Measurements from ENCODE around the gene STAG1.
"Not testable (repeated sequence)": the region's sequence is repeated elsewhere in the genome, so short reads cannot be mapped to it uniquely, and the experiment has no call there.

STAG1 gene

DNA sequence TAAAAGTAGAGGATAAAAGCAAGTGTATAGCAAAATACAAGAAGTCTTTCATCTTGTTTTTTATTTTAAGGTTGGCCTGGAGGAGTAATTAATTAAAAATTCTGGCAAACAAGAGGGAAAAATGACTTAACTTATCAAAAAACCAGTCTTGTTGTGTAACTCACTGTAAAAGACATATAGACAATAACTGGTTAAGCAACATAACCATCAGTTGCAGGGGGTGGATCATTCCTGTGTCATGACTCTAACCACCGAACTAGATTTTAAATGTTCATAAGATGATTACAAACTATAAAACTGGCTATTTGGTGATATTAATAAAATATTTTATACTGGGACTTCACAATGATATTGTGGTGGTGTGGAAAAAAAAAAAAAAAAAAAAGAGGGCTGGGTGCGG lies 130.6 kb downstream of the STAG1 start:
- H3K4me2 ChIP-seq (ENCODE audit: low read depth, low read length, poor library complexity, severe bottlenecking): no peak overlapping the region
- no peak for TF ChIP-seq EZH2phosphoT487 (IDR thresholded peaks at IDR 0.05; ENCODE audit: borderline replicate concordance)
- TF ChIP-seq, protein P1, sequence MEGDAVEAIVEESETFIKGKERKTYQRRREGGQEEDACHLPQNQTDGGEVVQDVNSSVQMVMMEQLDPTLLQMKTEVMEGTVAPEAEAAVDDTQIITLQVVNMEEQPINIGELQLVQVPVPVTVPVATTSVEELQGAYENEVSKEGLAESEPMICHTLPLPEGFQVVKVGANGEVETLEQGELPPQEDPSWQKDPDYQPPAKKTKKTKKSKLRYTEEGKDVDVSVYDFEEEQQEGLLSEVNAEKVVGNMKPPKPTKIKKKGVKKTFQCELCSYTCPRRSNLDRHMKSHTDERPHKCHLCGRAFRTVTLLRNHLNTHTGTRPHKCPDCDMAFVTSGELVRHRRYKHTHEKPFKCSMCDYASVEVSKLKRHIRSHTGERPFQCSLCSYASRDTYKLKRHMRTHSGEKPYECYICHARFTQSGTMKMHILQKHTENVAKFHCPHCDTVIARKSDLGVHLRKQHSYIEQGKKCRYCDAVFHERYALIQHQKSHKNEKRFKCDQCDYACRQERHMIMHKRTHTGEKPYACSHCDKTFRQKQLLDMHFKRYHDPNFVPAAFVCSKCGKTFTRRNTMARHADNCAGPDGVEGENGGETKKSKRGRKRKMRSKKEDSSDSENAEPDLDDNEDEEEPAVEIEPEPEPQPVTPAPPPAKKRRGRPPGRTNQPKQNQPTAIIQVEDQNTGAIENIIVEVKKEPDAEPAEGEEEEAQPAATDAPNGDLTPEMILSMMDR (conservative IDR thresholded peaks at IDR 0.05; ENCODE audit: low read length): no peak
- no peaks in the 10 kb centered on the region for H3K9me3 ChIP-seq (ENCODE audit: insufficient read depth, low read depth, low read length)
- no peak overlapping the region for H2AFZ ChIP-seq (ENCODE audit: low read length)
- peaks cover 44% of the 10 kb centered on the region for H3K79me2 ChIP-seq (ENCODE audit: insufficient read depth, low read length)
- no peaks in the 10 kb centered on the region for H4K20me1 ChIP-seq (ENCODE audit: insufficient read depth, low read length, poor library complexity, severe bottlenecking)
- H3K36me3 ChIP-seq (ENCODE audit: insufficient read depth, low read length): peaks cover 39% of the 10 kb centered on the region; the same call in 1 of the 2 replicates
- no peak overlapping the region for H3K4me3 ChIP-seq (ENCODE audit: low read length, poor library complexity, severe bottlenecking)
- no peak overlapping the region for H3K9ac ChIP-seq (ENCODE audit: low read depth, low read length, poor library complexity, severe bottlenecking)
- H3K27me3 ChIP-seq (ENCODE audit: insufficient read depth, low read length, poor library complexity, severe bottlenecking): no peaks in the 10 kb centered on the region
- H3K9me2 ChIP-seq (replicated peaks; ENCODE audit: low read depth, low read length): no peaks in the 10 kb centered on the region
- no peaks in the 10 kb centered on the region for H3K4me1 ChIP-seq (ENCODE audit: insufficient read depth, low read length, poor library complexity, severe bottlenecking)
- no peaks in the 10 kb centered on the region for H3F3A ChIP-seq (ENCODE audit: low read depth)

DNA sequence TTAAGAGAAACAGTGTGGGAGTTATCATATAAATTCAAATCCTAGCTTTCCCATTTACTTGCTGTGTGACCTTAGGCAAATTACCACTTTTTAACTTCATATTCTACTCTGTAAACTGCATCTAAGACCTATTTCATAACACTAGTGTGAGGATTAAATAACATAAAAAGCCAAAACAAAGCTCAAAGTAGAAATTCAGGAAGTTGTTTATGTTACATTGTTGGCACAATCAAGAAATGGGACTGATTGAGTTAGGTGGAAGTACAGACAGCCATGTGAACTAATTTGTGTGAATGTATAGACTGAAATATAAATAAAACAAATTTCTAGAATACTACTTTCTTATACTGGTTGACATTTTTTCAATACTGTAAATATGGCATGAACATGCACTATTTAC lies 131.7 kb downstream of the STAG1 start:
- TF ChIP-seq, protein P1 (conservative IDR thresholded peaks at IDR 0.05; ENCODE audit: low read length): no peak
- TF ChIP-seq EZH2phosphoT487 (IDR thresholded peaks at IDR 0.05; ENCODE audit: borderline replicate concordance): no peak
- no peaks in the 10 kb centered on the region for H3K27me3 ChIP-seq (ENCODE audit: insufficient read depth, low read length, poor library complexity, severe bottlenecking)

DNA sequence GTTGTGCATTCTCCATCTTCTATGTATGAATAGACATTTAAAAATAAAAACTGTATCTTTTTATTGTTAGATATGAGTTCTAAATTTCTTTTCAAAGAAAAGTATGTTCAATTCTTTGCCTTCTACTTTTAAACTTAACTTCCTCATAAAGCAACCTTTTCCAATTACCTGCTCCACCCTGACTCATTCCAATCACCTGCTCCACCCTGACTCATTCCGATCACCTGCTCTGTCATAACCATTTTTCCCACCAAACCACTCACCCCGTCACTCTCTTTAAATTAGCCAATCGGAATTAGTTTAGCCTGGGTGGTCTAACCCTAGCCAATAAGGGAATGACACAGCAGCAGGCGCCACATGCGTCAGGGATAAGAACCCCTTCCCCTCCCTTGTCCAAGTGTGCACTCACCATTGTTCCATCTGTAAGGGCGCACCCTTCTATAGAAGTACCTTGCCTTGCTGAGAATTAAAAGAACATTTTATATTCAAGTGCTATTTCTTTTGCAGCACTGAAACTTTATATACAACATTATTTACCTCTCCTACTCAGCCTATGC lies 134.1 kb downstream of the STAG1 start:
- not testable (repeated sequence) for H3K4me1 ChIP-seq (ENCODE audit: insufficient read depth, low read length, poor library complexity, severe bottlenecking); H3K4me3 ChIP-seq (ENCODE audit: low read length, poor library complexity, severe bottlenecking); H3K9ac ChIP-seq (ENCODE audit: low read depth, low read length, poor library complexity, severe bottlenecking); H3K9me2 ChIP-seq (replicated peaks; ENCODE audit: low read depth, low read length); H3K27me3 ChIP-seq (ENCODE audit: insufficient read depth, low read length, poor library complexity, severe bottlenecking); H3K4me2 ChIP-seq (ENCODE audit: low read depth, low read length, poor library complexity, severe bottlenecking); H3K9me3 ChIP-seq (ENCODE audit: insufficient read depth, low read depth, low read length); H2AFZ ChIP-seq (ENCODE audit: low read length); H4K20me1 ChIP-seq (ENCODE audit: insufficient read depth, low read length, poor library complexity, severe bottlenecking); H3K79me2 ChIP-seq (ENCODE audit: insufficient read depth, low read length); H3F3A ChIP-seq (ENCODE audit: low read depth)
- H3K36me3 ChIP-seq (ENCODE audit: insufficient read depth, low read length): peaks cover 34% of the 10 kb centered on the region; the same call in 1 of the 2 replicates

More for the DNA sequence above, 131.7 kb downstream of the STAG1 start:
- no peaks in the 10 kb centered on the region for H3K9me2 ChIP-seq (replicated peaks; ENCODE audit: low read depth, low read length)
- no peak overlapping the region for H2AFZ ChIP-seq (ENCODE audit: low read length)
- no peaks in the 10 kb centered on the region for H3F3A ChIP-seq (ENCODE audit: low read depth)
- peaks cover 33% of the 10 kb centered on the region for H3K79me2 ChIP-seq (ENCODE audit: insufficient read depth, low read length)
- no peak overlapping the region for H3K9ac ChIP-seq (ENCODE audit: low read depth, low read length, poor library complexity, severe bottlenecking)
- H3K4me2 ChIP-seq (ENCODE audit: low read depth, low read length, poor library complexity, severe bottlenecking): no peak overlapping the region
- no peaks in the 10 kb centered on the region for H4K20me1 ChIP-seq (ENCODE audit: insufficient read depth, low read length, poor library complexity, severe bottlenecking)
- H3K4me1 ChIP-seq (ENCODE audit: insufficient read depth, low read length, poor library complexity, severe bottlenecking): no peaks in the 10 kb centered on the region
- H3K9me3 ChIP-seq (ENCODE audit: insufficient read depth, low read depth, low read length): no peaks in the 10 kb centered on the region
- peaks cover 34% of the 10 kb centered on the region; the same call in 1 of the 2 replicates for H3K36me3 ChIP-seq (ENCODE audit: insufficient read depth, low read length)
- no peak overlapping the region for H3K4me3 ChIP-seq (ENCODE audit: low read length, poor library complexity, severe bottlenecking)

DNA sequence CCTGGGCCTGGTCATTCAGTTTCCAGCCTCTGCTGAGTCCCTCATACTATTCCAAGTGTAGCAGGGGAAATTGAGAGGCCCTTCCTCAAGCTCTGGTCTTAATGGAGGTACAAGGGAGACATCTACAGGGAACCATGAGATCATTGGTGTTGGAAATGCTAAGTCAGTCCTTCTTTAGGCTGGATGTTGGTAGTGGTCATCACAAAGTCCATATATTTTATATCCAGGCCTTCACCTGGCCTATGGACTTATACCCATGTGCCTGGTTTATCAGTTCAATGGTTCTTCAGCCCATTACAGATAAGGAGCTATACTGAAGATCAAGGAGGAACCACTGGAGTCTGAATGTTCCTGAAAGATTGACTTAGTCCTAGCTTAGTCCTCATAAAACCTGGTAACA lies 135.0 kb downstream of the STAG1 start:
- H3K4me1 ChIP-seq (ENCODE audit: insufficient read depth, low read length, poor library complexity, severe bottlenecking): no peaks in the 10 kb centered on the region
- H3K4me3 ChIP-seq (ENCODE audit: low read length, poor library complexity, severe bottlenecking): no peak overlapping the region
- no peaks in the 10 kb centered on the region for H3F3A ChIP-seq (ENCODE audit: low read depth)
- H3K9me2 ChIP-seq (replicated peaks; ENCODE audit: low read depth, low read length): no peaks in the 10 kb centered on the region
- no peak overlapping the region for H3K9ac ChIP-seq (ENCODE audit: low read depth, low read length, poor library complexity, severe bottlenecking)
- TF ChIP-seq, protein P1 (conservative IDR thresholded peaks at IDR 0.05; ENCODE audit: low read length): no peak
- TF ChIP-seq EZH2phosphoT487 (IDR thresholded peaks at IDR 0.05; ENCODE audit: borderline replicate concordance): no peak
- no peaks in the 10 kb centered on the region for H4K20me1 ChIP-seq (ENCODE audit: insufficient read depth, low read length, poor library complexity, severe bottlenecking)
- peaks cover 30% of the 10 kb centered on the region; the same call in 1 of the 2 replicates for H3K36me3 ChIP-seq (ENCODE audit: insufficient read depth, low read length)
- H2AFZ ChIP-seq (ENCODE audit: low read length): no peak overlapping the region
- H3K9me3 ChIP-seq (ENCODE audit: insufficient read depth, low read depth, low read length): no peaks in the 10 kb centered on the region
- peaks cover 8% of the 10 kb centered on the region; the same call in 1 of the 2 replicates for H3K79me2 ChIP-seq (ENCODE audit: insufficient read depth, low read length)
- H3K27me3 ChIP-seq (ENCODE audit: insufficient read depth, low read length, poor library complexity, severe bottlenecking): no peaks in the 10 kb centered on the region
- no peak overlapping the region for H3K4me2 ChIP-seq (ENCODE audit: low read depth, low read length, poor library complexity, severe bottlenecking)

Data from Loucy (cell line).